SU-DHL-6 (cell line): Measurements from ENCODE around the gene ADD1.

Source experiments
- H2AFZ ChIP-seq: fragments of 200-600 bp; sonication (generic); 2 replicates; pipeline ENCODE4 v1.6.1; 2014; ENCODE audit warnings: low read depth, mild to moderate bottlenecking, moderate library complexity, mixed read lengths, antibody characterized with exemption, low read length; ENCODE audit not compliant: severe bottlenecking
- H3F3A ChIP-seq: fragments of 200-600 bp; shearing (Covaris generic); 2 replicates; pipeline ENCODE4 v1.6.0; 2016; ENCODE audit warnings: antibody characterized with exemption, mild to moderate bottlenecking; ENCODE audit not compliant: insufficient read depth
- H3K27ac ChIP-seq: fragments of 200-600 bp; sonication (generic); 2 replicates; pipeline ENCODE4 v1.5.1; 2016; ENCODE audit warnings: low read depth, mild to moderate bottlenecking, low read length, moderate library complexity, mixed read lengths
- H3K27me3 ChIP-seq: fragments of 200-600 bp; sonication (generic), shearing (Covaris generic); 2 replicates; pipeline ENCODE4 v1.6.0; 2014; ENCODE audit warnings: mild to moderate bottlenecking, low read length
- H3K36me3 ChIP-seq: fragments of 200-600 bp; sonication (generic); 2 replicates; pipeline ENCODE4 v1.6.1; 2014; ENCODE audit warnings: mild to moderate bottlenecking, low read length, mixed read lengths
- H3K4me2 ChIP-seq: fragments of 300-600, 200-600 bp; shearing (Covaris generic), sonication (generic); 2 replicates; pipeline ENCODE4 v1.6.0; 2014; ENCODE audit warnings: low read length, low read depth, mild to moderate bottlenecking; ENCODE audit not compliant: poor library complexity, severe bottlenecking
- H3K4me3 ChIP-seq: fragments of 200-600 bp; sonication (generic); 2 replicates; pipeline ENCODE4 v1.5.1; 2014; ENCODE audit warnings: antibody characterized with exemption, low read length, mild to moderate bottlenecking, mixed read lengths; ENCODE audit not compliant: insufficient read depth, poor library complexity, severe bottlenecking
- H3K79me2 ChIP-seq: fragments of 200-600 bp; sonication (generic); 2 replicates; pipeline ENCODE4 v1.6.1; 2014; ENCODE audit warnings: mild to moderate bottlenecking, low read length, moderate library complexity; ENCODE audit not compliant: insufficient read depth
- H3K9ac ChIP-seq: fragments of 200-600 bp; sonication (generic); 2 replicates; pipeline ENCODE4 v1.7.0; 2014; ENCODE audit warnings: mild to moderate bottlenecking, low read length
- H3K9me2 ChIP-seq: fragments of 200-600 bp; sonication (generic); replicated peaks from 2 replicates; pipeline ENCODE4 v1.6.1; 2014; ENCODE audit warnings: low read length; ENCODE audit not compliant: insufficient read depth
- H3K9me3 ChIP-seq: fragments of 200-600 bp; sonication (generic); 2 replicates; pipeline ENCODE4 v1.6.1; 2014; ENCODE audit warnings: low read length, mixed read lengths; ENCODE audit not compliant: insufficient read depth
- H4K20me1 ChIP-seq: fragments of 200-600 bp; sonication (generic); 2 replicates; pipeline ENCODE4 v1.6.1; 2014; ENCODE audit warnings: low read depth, mild to moderate bottlenecking, antibody characterized with exemption, low read length, moderate library complexity, mixed read lengths
- CTCF ChIP-seq: fragments of 200-600 bp; sonication (generic); IDR thresholded peaks from one replicate; pipeline ENCODE4 v1.5.1; 2017; ENCODE audit warnings: antibody characterized with exemption, mild to moderate bottlenecking, low read length, moderate library complexity; ENCODE audit not compliant: insufficient read depth, poor library complexity, severe bottlenecking
- EZH2phosphoT487 ChIP-seq: fragments of 200-600 bp; sonication (generic), shearing (Covaris generic); conservative IDR thresholded peaks from 2 replicates; pipeline ENCODE4 v1.6.1; 2018; ENCODE audit warnings: mild to moderate bottlenecking, antibody characterized with exemption, low read length, moderate library complexity, mixed read lengths

The ADD1 gene

DNA sequence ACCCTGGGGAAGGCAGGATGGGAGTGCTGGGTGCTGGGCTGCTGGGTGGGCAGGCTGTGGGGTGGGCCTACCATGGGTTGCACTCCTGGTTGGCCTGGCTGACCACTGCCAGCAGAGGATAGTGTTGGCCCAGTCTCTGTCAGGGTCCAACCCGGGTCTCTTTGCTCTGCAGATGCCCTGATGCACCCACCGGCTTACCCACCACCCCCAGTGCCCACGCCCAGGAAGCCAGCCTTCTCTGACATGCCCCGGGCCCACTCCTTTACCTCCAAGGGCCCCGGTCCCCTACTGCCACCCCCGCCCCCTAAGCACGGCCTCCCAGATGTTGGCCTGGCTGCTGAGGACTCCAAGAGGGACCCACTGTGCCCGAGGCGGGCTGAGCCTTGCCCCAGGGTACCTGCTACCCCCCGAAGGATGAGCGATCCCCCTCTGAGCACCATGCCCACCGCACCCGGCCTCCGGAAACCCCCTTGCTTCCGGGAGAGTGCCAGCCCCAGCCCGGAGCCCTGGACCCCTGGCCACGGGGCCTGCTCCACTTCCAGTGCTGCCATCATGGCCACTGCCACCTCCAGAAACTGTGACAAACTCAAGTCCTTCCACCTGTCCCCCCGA lies 14.2 kb upstream of the ADD1 start:
- no peak overlapping the region for H2AFZ ChIP-seq
- H3K9me2 ChIP-seq: no peaks in the 10 kb centered on the region
- no peaks in the 10 kb centered on the region for H3K27me3 ChIP-seq
- H3F3A ChIP-seq: no peaks in the 10 kb centered on the region
- no peak overlapping the region for H3K27ac ChIP-seq
- TF ChIP-seq CTCF (no peak), EZH2phosphoT487 (no peak)
- no peaks in the 10 kb centered on the region for H4K20me1 ChIP-seq
- no peak overlapping the region for H3K9ac ChIP-seq
- H3K4me2 ChIP-seq: no peak overlapping the region
- H3K9me3 ChIP-seq: no peaks in the 10 kb centered on the region
- no peaks in the 10 kb centered on the region for H3K36me3 ChIP-seq
- no peak overlapping the region for H3K4me3 ChIP-seq
- no peaks in the 10 kb centered on the region for H3K79me2 ChIP-seq

GRCh38 chr4:2829933-2830451 lies 13.7 kb upstream of the ADD1 start:
- H3K27me3 ChIP-seq: no peaks in the 10 kb centered on the region
- H4K20me1 ChIP-seq: no peaks in the 10 kb centered on the region
- H3K27ac ChIP-seq: no peak overlapping the region
- H2AFZ ChIP-seq: no peak overlapping the region
- no peaks in the 10 kb centered on the region for H3K9me2 ChIP-seq
- H3K79me2 ChIP-seq: no peaks in the 10 kb centered on the region
- no peak overlapping the region for H3K4me2 ChIP-seq
- no peaks in the 10 kb centered on the region for H3F3A ChIP-seq
- TF ChIP-seq CTCF: no peak
- no peak for TF ChIP-seq EZH2phosphoT487
- no peaks in the 10 kb centered on the region for H3K36me3 ChIP-seq
- no peak overlapping the region for H3K9ac ChIP-seq
- H3K9me3 ChIP-seq: no peaks in the 10 kb centered on the region
- H3K4me3 ChIP-seq: no peak overlapping the region

- Histone ChIP-seq H3K27ac (no peak overlapping the region), H3K27me3 (no peaks in the 10 kb centered on the region), H3K9me2 (no peaks in the 10 kb centered on the region), H3K9me3 (no peaks in the 10 kb centered on the region), H3K4me3 (no peak overlapping the region), H4K20me1 (no peaks in the 10 kb centered on the region), H3F3A (no peaks in the 10 kb centered on the region), H3K9ac (no peak overlapping the region), H3K4me2 (no peak overlapping the region), H3K36me3 (no peaks in the 10 kb centered on the region), H3K79me2 (no peaks in the 10 kb centered on the region), H2AFZ (no peak overlapping the region)
- TF ChIP-seq CTCF: no peak
- TF ChIP-seq EZH2phosphoT487: no peak
Observed at GRCh38 chr4:2830632-2831610, 12.7 kb upstream of the ADD1 start.
